HCT116 (cell line): Measurements from ENCODE around the gene S100A2. TPM values are rescaled to one million over a fixed set of nuclear protein-coding genes. Genes with fewer than 3 reads are reported as not detected.

Experiments used
- ATAC-seq: fragments of 200-7000 bp; cut with Tn5 transposase; 2 replicates; pipeline ENCODE4 v1.9.1; 2020; ENCODE audit warnings: mild to moderate bottlenecking, moderate library complexity
- BruUV-seq: library from RNA; stranded (reverse); fragments of 400-500 nt; replicated peaks from 2 replicates; lab custom pipeline; 2021; lab: Mats Ljungman, UMichigan
- CTCF ChIA-PET: fragments of 300-600 bp; sonication (Branson Sonifier 250); formaldehyde crosslinking; loops from one replicate; lab custom pipeline; 2021; ENCODE audit warnings: antibody characterized with exemption; lab: Charles Lee
- POLR2A ChIA-PET: fragments of 300-600, 350-600 bp; sonication (Branson Sonifier 250); formaldehyde crosslinking; loops from one replicate; lab custom pipeline; 2021; ENCODE audit warnings: antibody characterized with exemption; lab: Charles Lee
- RAD21 ChIA-PET, 2 experiments: fragments of 300-600 bp; sonication (Branson Sonifier 250); formaldehyde crosslinking; loops; one replicate each; lab custom pipeline; 2023; ENCODE audit warnings: low total read pairs in 2 of 2; ENCODE audit not compliant: uncharacterized antibody in 2 of 2, unreplicated experiment in 2 of 2, low non-redundant PET in 1 of 2; lab: Charles Lee
- DNase-seq: peaks from one replicate; pipeline ENCODE4 v3.0.0-alpha.2; 2010; ENCODE audit warnings: low read depth, low spot score
- H2AFZ ChIP-seq: fragments of 200-600 bp; shearing (Covaris generic), sonication (generic); 2 replicates; pipeline ENCODE4 v1.6.1; 2017; ENCODE audit warnings: low read depth, mixed run types, mixed read lengths, antibody characterized with exemption, low read length; ENCODE audit not compliant: poor library complexity, severe bottlenecking
- H3K27ac ChIP-seq: 2 replicates; pipeline ENCODE4 v1.5.1; 2012; ENCODE audit warnings: low read depth, low read length
- H3K27me3 ChIP-seq: fragments of 200-600 bp; sonication (generic); 2 replicates; pipeline ENCODE4 v1.6.1; 2016; ENCODE audit warnings: mixed run types, low read length, mixed read lengths; ENCODE audit not compliant: insufficient read depth
- H3K36me3 ChIP-seq, 2 experiments: fragments of 200-500 bp in 1 of 2; fragments of 200-600 bp in 1 of 2; sonication (Bioruptor generic) in 1 of 2; sonication (generic) in 1 of 2; 2 replicates each; pipeline versions ENCODE4 v1.5.1 to v1.6.1; 2014 to 2016; ENCODE audit warnings: low read length in 2 of 2, inconsistent platforms in 1 of 2, mixed read lengths in 1 of 2, mixed run types in 1 of 2; ENCODE audit not compliant: insufficient read depth in 2 of 2, control insufficient read depth in 1 of 2
- H3K4me1 ChIP-seq, 2 experiments: fragments of 200-600 bp in 1 of 2; sonication (generic) in 1 of 2; 2 replicates each; pipeline versions ENCODE4 v1.5.1 to v1.6.1; 2012 to 2017; ENCODE audit warnings: low read length in 2 of 2, inconsistent platforms in 1 of 2, mild to moderate bottlenecking in 1 of 2, mixed read lengths in 1 of 2, mixed run types in 1 of 2, moderate library complexity in 1 of 2; ENCODE audit not compliant: insufficient read depth in 2 of 2, control insufficient read depth in 1 of 2
- H3K4me2 ChIP-seq: fragments of 200-600 bp; sonication (generic); 2 replicates; pipeline ENCODE4 v1.6.1; 2017; ENCODE audit warnings: mixed run types, low read length, mixed read lengths
- H3K4me3 ChIP-seq, 2 experiments: fragments of 200-600 bp in 1 of 2; sonication (generic) in 1 of 2; replicated peaks in 1 of 2; 2 replicates each; pipeline ENCODE4 v1.5.1; 2011 to 2016; ENCODE audit warnings: low read length in 2 of 2, control low read depth in 1 of 2, low read depth in 1 of 2, mild to moderate bottlenecking in 1 of 2, mixed read lengths in 1 of 2, mixed run types in 1 of 2
- H3K79me2 ChIP-seq: fragments of 200-600 bp; sonication (generic); 2 replicates; pipeline ENCODE4 v1.6.1; 2017; ENCODE audit warnings: mild to moderate bottlenecking, mixed run types, low read length, moderate library complexity, mixed read lengths; ENCODE audit not compliant: insufficient read depth
- H3K9ac ChIP-seq: fragments of 200-600 bp; sonication (generic); 2 replicates; pipeline ENCODE4 v1.6.1; 2016; ENCODE audit warnings: low read length, mixed read lengths
- H3K9me2 ChIP-seq: fragments of 200-600 bp; sonication (generic), shearing (Covaris generic); 2 replicates; pipeline ENCODE4 v1.6.1; 2017; ENCODE audit warnings: mixed run types, mild to moderate bottlenecking, moderate library complexity; ENCODE audit not compliant: insufficient read depth
- H3K9me3 ChIP-seq, 2 experiments: fragments of 200-500 bp in 1 of 2; fragments of 200-600 bp in 1 of 2; sonication (Bioruptor generic) in 1 of 2; sonication (generic) in 1 of 2; 2 replicates each; pipeline ENCODE4 v1.6.1; 2014 to 2017; ENCODE audit warnings: low read length in 2 of 2, mixed read lengths in 2 of 2, inconsistent platforms in 1 of 2, low read depth in 1 of 2, mild to moderate bottlenecking in 1 of 2, mixed run types in 1 of 2, moderate library complexity in 1 of 2; ENCODE audit not compliant: control insufficient read depth in 1 of 2, insufficient read depth in 1 of 2
- H4K20me1 ChIP-seq: fragments of 200-600 bp; sonication (generic), shearing (Covaris generic); 2 replicates; pipeline ENCODE4 v1.6.1; 2017; ENCODE audit warnings: mixed run types, mild to moderate bottlenecking, moderate library complexity; ENCODE audit not compliant: insufficient read depth
- ATF3 ChIP-seq: IDR thresholded peaks from 2 replicates; pipeline ENCODE4 v1.6.1; 2012
- CBX3 ChIP-seq: IDR thresholded peaks from 2 replicates; pipeline ENCODE4 v1.6.1; 2012; ENCODE audit warnings: low read depth
- CTCF ChIP-seq, 3 experiments: fragments of 200-600 bp in 1 of 3; sonication (generic) in 1 of 3; IDR thresholded peaks in 2 of 3; conservative IDR thresholded peaks in 1 of 3; 2 replicates each; pipeline ENCODE4 v1.5.1; 2012 to 2017; ENCODE audit warnings: low read depth in 2 of 3, low read length in 2 of 3, antibody characterized with exemption in 1 of 3, borderline replicate concordance in 1 of 3, control low read depth in 1 of 3, mild to moderate bottlenecking in 1 of 3, mixed read lengths in 1 of 3, mixed run types in 1 of 3, moderate library complexity in 1 of 3; ENCODE audit not compliant: insufficient read depth in 1 of 3
- EGR1 ChIP-seq: IDR thresholded peaks from 2 replicates; pipeline ENCODE4 v1.6.1; 2012; ENCODE audit warnings: low read depth
- ELF1 ChIP-seq: IDR thresholded peaks from 2 replicates; pipeline ENCODE4 v1.6.1; 2012; ENCODE audit warnings: low read depth, borderline replicate concordance
- EZH2phosphoT487 ChIP-seq: fragments of 200-600 bp; IDR thresholded peaks from 2 replicates; pipeline ENCODE4 v1.6.1; 2018; ENCODE audit warnings: antibody characterized with exemption, borderline replicate concordance
- FOSL1 ChIP-seq: IDR thresholded peaks from 2 replicates; pipeline ENCODE4 v1.6.1; 2012; ENCODE audit warnings: low read depth
- MAX ChIP-seq: IDR thresholded peaks from 2 replicates; pipeline ENCODE4 v1.6.1; 2012
- POLR2A ChIP-seq: IDR thresholded peaks from 2 replicates; pipeline ENCODE4 v1.7.0; 2011; ENCODE audit warnings: borderline replicate concordance; ENCODE audit not compliant: insufficient read depth, insufficient read length; ENCODE audit errors: extremely low read depth
- RAD21 ChIP-seq: IDR thresholded peaks from 2 replicates; pipeline ENCODE4 v1.6.1; 2012; ENCODE audit warnings: low read depth, mild to moderate bottlenecking
- REST ChIP-seq: IDR thresholded peaks from 2 replicates; pipeline ENCODE4 v1.6.1; 2012; ENCODE audit warnings: low read depth
- SIN3A ChIP-seq: IDR thresholded peaks from 2 replicates; pipeline ENCODE4 v1.6.1; 2012; ENCODE audit warnings: low read depth
- SP1 ChIP-seq: IDR thresholded peaks from 2 replicates; pipeline ENCODE4 v1.6.1; 2012; ENCODE audit warnings: low read depth
- YY1 ChIP-seq: IDR thresholded peaks from 2 replicates; pipeline ENCODE4 v1.6.1; 2011; ENCODE audit warnings: low read length, low read depth, moderate library complexity, mild to moderate bottlenecking; ENCODE audit not compliant: insufficient replicate concordance; ENCODE audit errors: extremely low read depth
- ZBTB33 ChIP-seq: IDR thresholded peaks from 2 replicates; pipeline ENCODE4 v1.6.1; 2011; ENCODE audit warnings: mild to moderate bottlenecking, low read length, moderate library complexity; ENCODE audit not compliant: insufficient replicate concordance; ENCODE audit errors: extremely low read depth
- ZFX ChIP-seq: fragments of 450-650 bp; IDR thresholded peaks from 2 replicates; pipeline ENCODE4 v1.6.1; 2017
- ZNF274 ChIP-seq: fragments of 200-500 bp; sonication (Bioruptor generic); IDR thresholded peaks from 2 replicates; pipeline ENCODE4 v1.6.1; 2014; ENCODE audit warnings: mild to moderate bottlenecking, low read depth, low read length, inconsistent platforms
- intact Hi-C: fragments of 100-400 bp; cut with micrococcal nuclease; formaldehyde crosslinking; loops from 2 replicates; pipeline ENCODE4 v1.10.0; 2022
- total RNA-seq: library from RNA; stranded (reverse); gene quantifications from one replicate; pipeline ENCODE4 v1.2.1, GENCODE V29; 2021; ENCODE audit not compliant: unreplicated experiment

The S100A2 gene
- total RNA-seq, 1 experiment from 2014 or later, result 24.8 TPM

- DNase-seq, result no peak
- RAD21 ChIA-PET, result no interaction called here
- H3K9me2 ChIP-seq, result no peaks in the 10 kb centered on the region
- TF ChIP-seq RAD21 (no peak), EZH2phosphoT487 (no peak), ZBTB33 (no peak), CTCF (IDR thresholded peaks at IDR 0.05 in 2 of 3, conservative IDR thresholded peaks at IDR 0.05 in 1 of 3; ENCODE audit: borderline replicate concordance in 1 of 3, insufficient read depth in 1 of 3, low read depth in 2 of 3, low read length in 2 of 3) (no peak), EGR1 (no peak), MAX (no peak), POLR2A (no peak), SIN3A (no peak), CBX3 (no peak), YY1 (no peak), FOSL1 (no peak), ZNF274 (no peak), SP1 (no peak), ATF3 (no peak), ELF1 (no peak), ZFX (no peak), REST (no peak)
- TF ChIP-seq, all 23 proteins: peak for 0
- ChIA-PET CTCF (interaction anchor here (1.4 to 2.8 kb wide), 3 partner anchors 10 to 50 kb away, joined by 4 to 11 read pairs (median 8); partner anchors contain the start of genes S100A1 and S100A13), POLR2A (interaction anchor here (0.7 to 1.6 kb wide), 7 partner anchors 10 to 77 kb away, joined by 3 to 9 read pairs (median 5); partner anchors contain the start of genes CHTOP, S100A13, S100A14 and S100A6)
- peak overlapping the region; percentile 62 for H3K4me2 ChIP-seq
- H3K9me3 ChIP-seq, result no peaks in the 10 kb centered on the region
- H3K4me3 ChIP-seq, result no peak overlapping the region
- no peaks in the 10 kb centered on the region for H4K20me1 ChIP-seq
- H3K27me3 ChIP-seq, result no peaks in the 10 kb centered on the region
- no peaks in the 10 kb centered on the region for H3K79me2 ChIP-seq
- H3K36me3 ChIP-seq, result no peaks in the 10 kb centered on the region
- peaks cover 12 to 32% of the 10 kb centered on the region in 2 experiments for H3K4me1 ChIP-seq
- peak overlapping the region; percentile 54 for H2AFZ ChIP-seq
- BruUV-seq, result no TSS peak
- ATAC-seq, result peak; percentile 46
- no peak overlapping the region for H3K27ac ChIP-seq
- peak overlapping the region; percentile 30; the same call in 1 of the 2 replicates for H3K9ac ChIP-seq
- intact Hi-C loops, result no loop called here
These were observed 12.0 kb upstream of the S100A2 start for GRCh38 chr1:153577624-153578051.
